Measurements from ENCODE around the gene NPBWR2.

Gene NPBWR2

DNA sequence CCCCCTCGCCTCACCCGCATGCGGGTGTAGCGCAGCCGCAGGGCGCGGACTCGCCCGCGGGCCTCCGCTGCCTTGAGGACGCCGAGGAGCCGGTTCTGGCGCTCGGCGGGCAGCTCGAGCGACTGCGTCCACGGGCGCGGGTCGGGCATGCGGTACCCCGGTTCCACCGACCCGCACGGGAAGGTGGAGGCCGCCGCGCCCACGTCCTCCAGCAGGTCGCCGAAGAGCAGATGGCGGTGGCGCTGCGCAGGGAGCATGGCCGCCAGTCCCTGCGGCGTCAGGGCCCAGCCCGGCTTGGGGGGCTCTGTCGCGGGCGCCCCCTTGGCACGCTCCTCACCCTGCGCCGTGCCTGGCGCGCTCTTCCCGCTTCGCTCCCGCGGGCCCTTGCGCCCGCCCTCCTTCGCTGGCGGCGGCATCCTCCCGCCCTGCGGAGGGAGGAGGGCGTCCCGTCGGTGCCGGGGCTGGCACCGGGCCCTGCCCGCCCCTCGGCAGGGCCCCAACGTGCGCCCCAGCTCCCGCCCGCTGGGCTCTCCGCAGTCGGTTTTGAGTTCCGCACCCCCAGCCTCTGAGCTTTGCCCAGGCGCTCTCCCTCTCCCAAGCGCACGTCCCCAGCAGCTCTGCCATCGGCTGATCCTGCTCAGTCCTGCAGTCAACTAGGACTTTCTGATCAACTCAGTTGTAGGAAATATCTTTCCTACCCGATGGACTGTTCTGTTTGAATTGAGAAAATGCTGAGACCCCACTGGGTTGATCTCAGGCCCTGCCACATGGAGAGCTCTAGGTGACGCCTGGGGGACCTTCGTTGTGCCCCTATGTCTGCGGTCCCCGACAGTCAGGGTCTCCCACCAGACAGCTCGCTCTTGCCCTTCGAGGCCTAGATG lies 23.3 kb downstream of the NPBWR2 start, which contains the start of gene LKAAEAR1:
Gene LKAAEAR1 (minus strand): TSS at position 595 of the 881 bp plus-strand sequence. CDS start 179 bp downstream, at position 416.
- no peak for DNase-seq

- DNase-seq, result peak; percentile 56
Observed at GRCh38 chr20:64083378-64083803, 24.0 kb downstream of the NPBWR2 start.

DNA sequence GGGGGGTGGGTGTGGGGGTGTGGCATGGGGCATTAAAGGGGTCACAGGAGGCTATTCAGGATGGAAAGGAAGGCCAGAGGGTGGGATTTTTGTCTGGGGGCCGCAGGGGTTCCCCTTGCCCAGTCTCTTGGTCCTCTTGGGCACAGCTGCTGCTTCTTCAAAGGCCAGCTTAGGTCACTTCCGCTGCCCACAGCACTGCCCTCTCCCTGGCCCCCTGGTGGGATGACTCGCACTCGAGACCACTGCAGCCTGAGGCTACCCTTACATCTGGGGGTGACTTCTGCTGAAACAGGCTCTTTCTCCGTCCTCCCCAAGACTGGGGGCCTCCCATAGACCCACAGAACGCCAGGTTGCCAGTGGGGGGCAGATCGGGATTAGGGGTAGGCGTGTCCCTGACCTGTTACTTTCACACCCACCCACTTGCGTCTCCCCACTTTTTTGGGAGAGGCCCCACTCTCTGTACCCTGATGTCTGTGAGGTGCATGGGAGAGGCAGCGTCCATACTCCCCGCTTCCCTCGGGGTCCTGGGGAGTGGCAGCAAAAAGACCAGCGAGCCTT lies 24.5 kb downstream of the NPBWR2 start:
- DNase-seq, result no peak

GRCh38 chr20:64082126-64082731 lies 25.1 kb downstream of the NPBWR2 start:
- DNase-seq, result no peak

- no peak for DNase-seq
Observed at GRCh38 chr20:64081624-64081964, 25.8 kb downstream of the NPBWR2 start.

DNA sequence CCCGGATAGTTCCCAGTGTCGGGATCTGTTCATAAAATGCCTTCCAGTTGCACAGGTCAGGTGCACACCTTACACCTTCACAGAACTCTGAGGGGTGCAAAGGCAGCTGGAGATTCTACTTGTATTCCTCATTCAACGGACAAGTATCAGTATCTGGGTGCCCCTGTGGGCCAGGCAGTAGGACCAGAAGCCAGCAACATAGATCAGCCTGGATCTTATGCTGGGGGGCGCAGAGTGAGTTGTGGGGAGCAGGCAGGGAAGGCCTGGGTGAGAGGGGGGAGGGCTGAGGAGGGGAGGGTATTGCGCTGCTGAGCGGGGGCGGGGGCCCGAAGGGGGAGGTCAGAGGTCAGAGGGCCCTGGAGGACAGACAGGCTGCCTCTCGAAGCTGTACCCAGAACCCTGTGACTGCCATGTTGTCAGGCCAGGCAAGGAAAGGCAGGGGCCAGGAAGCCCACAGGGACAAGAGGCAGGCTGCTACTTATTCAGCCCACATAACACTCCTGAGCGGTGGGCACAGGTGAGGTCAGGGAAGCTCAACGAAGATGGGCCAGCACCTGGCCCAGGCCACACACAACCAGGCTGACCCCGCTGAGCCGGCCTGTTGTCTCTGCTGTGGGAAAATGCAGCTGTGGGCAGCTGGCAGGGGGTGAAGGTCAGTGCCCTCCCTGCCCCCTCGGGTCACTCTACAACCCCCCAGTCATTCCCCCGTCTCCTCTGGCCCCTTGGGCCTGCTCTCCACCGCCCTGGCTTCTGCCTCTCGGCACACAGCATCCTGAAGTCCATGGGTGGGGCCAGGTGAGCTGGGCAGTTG lies 26.3 kb downstream of the NPBWR2 start:
- DNase-seq, result no peak

DNA sequence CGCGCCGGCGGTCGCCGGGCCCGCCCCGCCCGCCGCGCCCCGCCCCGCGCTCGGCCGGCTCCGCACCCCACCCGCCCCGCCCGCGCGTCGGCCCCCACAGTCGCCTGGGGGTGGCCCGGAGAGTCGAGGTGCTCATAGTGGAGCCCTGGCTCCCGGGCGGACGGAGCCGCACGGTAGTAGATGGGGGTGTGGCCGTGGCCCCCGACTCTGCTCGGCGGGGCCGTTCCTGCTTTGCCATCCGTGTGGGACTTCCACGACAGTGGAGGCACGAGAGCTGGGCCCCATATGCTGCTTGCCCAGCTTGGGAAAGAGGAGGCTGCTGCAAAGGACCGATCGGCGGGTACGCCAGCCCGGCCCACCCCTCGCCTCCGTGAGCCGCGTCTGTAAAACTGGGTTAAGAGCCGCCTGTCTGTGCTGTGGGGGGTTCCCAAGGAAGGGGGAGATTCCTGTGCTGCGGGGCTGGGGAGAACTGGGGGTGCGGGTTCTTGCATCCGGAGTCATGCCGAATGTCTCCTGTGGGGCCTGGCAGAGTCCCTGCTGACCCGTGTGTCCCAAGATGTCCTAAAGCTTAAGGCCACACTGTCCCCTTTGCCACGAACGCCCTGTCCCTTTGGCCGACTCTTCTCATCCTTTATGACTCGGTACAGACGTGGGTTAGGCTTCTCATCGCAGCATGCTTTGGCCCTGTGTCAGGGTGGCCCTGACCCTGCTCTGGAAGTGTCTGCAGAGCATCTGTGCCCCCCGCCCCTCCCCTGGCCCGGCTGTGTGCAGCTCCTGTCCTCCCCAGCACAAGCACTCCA lies 27.2 kb downstream of the NPBWR2 start, which contains the start of gene OPRL1:
Gene OPRL1 (plus strand): TSS at position 70 of the 800 bp plus-strand sequence. CDS start 12,639 bp downstream, outside the sequence.
- peak; percentile 58 for DNase-seq

DNA sequence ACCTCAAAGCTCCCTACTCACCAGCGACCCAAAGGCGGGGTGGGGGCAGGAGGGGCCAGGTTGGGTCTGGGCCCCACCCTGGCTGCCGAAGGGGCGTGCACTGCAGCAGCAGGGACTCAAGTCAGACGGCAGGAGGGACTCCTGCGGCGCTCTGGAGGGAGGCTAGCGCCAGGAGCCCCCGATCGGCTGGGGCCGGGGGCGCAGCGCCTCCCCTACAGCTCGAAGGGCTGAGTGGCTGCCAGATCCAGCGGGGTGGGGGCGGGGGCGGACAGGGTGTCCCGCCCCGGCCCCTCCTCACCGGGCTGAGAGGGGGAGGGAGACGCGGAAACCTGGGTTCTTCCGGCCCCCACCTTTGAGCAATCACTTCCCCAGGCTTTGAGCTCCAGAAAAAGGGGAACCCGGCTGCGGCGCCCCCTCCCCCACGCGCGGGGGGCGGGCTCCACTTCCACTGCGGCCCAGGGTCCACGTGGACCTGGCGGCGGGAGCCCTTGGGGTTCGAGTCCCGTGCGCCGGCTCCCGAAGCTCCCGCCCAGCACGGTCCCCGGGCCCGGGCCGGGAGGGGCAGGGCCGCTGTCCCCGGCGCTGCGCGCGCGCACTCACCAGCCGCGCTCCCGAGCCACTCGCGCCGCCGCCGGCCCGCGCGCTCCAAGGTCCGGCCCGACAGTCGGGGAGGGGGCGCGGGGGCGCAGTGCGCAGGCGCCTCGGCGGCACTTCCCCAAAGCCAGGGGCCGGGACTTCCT lies 27.9 kb downstream of the NPBWR2 start, which contains the start of gene RGS19:
Gene RGS19 (minus strand): TSS at position 246 of the 740 bp plus-strand sequence. CDS start 2,632 bp downstream, outside the sequence.
- peak; percentile 67 for DNase-seq

DNA sequence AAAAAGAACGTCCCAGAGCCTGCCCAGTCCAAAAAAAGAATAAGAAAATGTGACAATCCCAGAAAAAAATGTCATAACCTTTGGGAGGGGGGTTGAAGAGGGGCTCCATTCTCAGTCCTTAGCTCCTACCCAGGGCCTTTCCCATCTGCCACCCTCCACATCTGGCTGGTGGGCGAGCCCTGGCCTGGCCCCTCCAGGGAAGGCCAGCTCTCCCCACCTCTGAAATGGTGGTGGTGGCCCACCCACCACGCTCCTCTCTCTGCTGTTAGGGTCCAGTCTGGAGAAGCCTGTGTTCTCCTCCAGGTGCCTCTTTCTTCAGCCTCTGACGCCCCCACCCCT lies 28.5 kb downstream of the NPBWR2 start:
- no peak for DNase-seq

DNA sequence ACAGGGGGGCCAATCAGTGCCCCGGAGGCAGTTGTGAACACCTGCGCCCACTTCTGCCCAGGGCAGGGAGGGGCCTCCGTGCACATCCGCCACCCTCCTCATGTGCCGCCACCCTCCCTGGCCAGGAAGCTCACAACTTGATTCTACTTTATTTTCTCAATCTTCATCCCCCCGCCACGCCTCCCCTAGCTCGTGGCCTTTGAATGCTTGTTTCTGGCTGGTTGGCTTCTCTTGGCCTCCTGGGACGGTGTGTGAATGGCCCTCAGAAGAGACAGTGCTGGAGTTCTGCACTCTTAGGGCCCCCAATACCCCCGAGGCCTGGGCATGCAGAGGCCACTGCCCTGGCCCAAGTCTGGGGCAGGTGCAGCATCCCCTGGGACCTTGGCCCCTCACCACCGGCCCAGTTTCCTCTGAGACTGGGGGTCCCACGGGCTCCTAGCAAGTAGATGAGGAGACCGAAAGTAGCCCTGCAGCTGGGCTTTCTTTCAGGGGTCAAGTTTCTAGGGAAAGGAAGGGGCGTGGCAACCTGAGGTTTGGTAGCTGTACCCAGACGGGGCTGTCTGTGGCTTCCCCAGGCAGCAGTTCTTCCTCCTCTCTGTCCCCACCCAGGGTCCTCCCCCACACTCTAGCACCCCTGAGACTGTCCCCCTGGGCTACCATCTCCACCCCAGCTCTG lies 29.4 kb downstream of the NPBWR2 start:
- DNase-seq, result peak; percentile 45

DNA sequence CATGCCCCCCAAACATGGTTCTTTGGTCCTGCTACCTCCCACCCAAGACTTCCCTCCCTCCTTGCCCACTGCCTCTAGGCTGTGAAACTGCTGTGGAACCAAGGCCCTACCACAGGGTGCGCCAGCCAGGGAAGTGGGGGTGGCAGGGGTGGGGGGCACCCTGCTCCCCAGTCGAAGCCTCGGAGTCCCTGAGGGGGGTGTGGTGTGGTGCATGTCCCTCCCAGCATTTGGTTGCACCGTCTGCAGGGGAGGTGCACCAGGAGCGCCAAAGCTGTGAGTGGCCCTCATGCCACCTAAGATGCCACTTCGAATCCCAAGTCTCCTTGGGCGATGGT lies 29.9 kb downstream of the NPBWR2 start:
- no peak for DNase-seq

DNA sequence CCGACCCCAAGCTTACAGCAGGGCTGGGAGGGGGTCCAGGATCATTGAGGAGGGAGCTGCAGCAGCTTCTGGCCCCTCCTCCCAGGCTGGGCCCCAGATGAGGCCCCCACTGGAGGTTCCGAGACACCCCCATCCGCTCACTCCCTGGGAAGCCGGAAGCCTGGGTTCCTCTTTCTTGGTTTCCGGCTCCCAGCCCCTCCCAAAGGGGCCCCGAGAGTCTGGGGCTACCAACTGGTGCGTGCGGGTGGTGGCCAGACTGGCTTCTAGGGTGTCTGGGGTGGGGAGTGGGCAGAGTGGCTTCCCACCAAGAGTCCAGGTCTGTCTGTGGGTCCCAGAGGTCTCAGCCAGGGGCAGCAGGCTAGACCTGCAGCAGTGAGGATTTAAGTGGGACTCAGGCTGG lies 30.3 kb downstream of the NPBWR2 start:
- DNase-seq, result no peak

- no peak for DNase-seq
Observed at GRCh38 chr20:64076061-64076997, 31.0 kb downstream of the NPBWR2 start.

DNA sequence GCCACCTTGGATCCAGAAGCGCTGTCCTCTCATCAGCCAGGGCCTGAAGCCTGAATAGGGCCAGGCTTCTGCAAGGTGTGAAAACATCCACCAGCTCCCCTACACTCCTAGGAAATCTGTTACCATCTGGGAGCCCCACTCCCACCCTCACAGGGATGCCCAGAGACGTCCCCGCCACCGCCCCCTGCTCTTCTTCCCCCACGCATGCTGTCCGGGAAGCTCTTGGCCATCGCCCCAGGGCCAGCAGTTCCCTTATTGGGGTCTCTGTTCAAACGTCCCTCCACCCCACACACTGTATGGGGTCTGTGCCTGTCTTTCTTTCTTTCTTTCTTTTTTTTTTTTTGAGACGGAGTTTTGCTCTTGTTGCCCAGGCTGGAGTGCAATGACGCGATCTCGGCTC lies 31.8 kb downstream of the NPBWR2 start:
- DNase-seq, result no peak

- DNase-seq, result no peak
Observed at GRCh38 chr20:64074963-64075362, 32.4 kb downstream of the NPBWR2 start.

GRCh38 chr20:64074184-64074789 lies 33.1 kb downstream of the NPBWR2 start:
- DNase-seq, result no peak

GRCh38 chr20:64073476-64074183 lies 33.7 kb downstream of the NPBWR2 start:
- DNase-seq, result no peak

DNA sequence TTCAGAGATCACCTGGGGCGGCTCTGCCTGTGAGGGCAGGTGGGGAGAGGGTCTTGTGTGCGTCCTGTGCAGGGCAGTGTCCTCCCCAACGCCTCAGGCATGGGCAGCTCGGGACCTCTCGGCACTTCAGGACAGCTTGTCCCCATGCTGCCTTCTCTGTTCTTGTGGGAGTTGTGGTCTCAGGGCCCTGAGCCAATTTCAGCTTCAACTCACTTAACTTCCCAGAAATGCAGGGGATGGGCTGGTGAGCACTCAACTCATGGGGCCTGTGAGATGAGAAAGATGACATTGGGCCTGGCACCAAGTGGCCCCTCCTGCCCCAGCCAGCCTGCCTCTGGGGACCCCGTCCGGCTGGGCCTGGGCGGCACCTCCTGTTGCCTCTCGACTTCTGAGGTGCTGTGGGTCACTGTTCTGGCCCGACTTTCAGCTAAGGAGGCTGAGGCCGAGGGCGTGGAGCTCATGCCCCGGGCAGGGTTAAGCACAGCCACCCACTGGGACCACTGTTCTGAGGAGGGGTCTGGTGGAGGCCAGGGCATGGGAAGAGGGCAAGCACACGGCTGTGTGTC lies 34.8 kb downstream of the NPBWR2 start:
- DNase-seq, result no peak
